ENCODE results near the gene KIF2C. TPM values are rescaled to one million over a fixed set of nuclear protein-coding genes. Genes with fewer than 3 reads are reported as not detected.

The KIF2C gene
- total and polyA plus RNA-seq, 9 of the 15 experiments (the other 6 are each of a cell fraction or from before 2014, with no cell fraction given): 84.9 to 226 (median 169) TPM

GRCh38 chr1:44799770-44800584 lies 60.3 kb downstream of the KIF2C start, which contains the start of gene PLK3 (continued):
- peak; percentile 47; the same call in 1 of the 2 replicates for TF ChIP-seq BHLHE40 (IDR thresholded peaks at IDR 0.05; ENCODE audit: low read length)
- TF ChIP-seq ZNF3 (CRISPR knock-in tag; IDR thresholded peaks at IDR 0.05): no peak
- TF ChIP-seq ZNF785 (CRISPR knock-in tag; IDR thresholded peaks at IDR 0.05): no peak
- TF ChIP-seq RFX1 (IDR thresholded peaks at IDR 0.05): peak; percentile 73
- TF ChIP-seq U2AF2 (optimal IDR thresholded peaks at IDR 0.05; ENCODE audit: low read depth, low read length): no peak
- TF ChIP-seq CBX5 (IDR thresholded peaks at IDR 0.05; ENCODE audit: borderline replicate concordance, low read depth): no peak; the same call in 1 of the 2 replicates
- peak; percentile 97 for TF ChIP-seq CTBP1 (IDR thresholded peaks at IDR 0.05; ENCODE audit: borderline replicate concordance)
- peak; percentile 48 for TF ChIP-seq NFIC (IDR thresholded peaks at IDR 0.05)
- no peak for TF ChIP-seq POLR3A (IDR thresholded peaks at IDR 0.05; ENCODE audit: borderline replicate concordance, extremely low read depth, insufficient read depth, insufficient read length)
- TF ChIP-seq BRCA1 (IDR thresholded peaks at IDR 0.05): no peak
- no peak for TF ChIP-seq BRCA1 (CRISPR knock-in tag; IDR thresholded peaks at IDR 0.05)
- TF ChIP-seq PRPF4 (IDR thresholded peaks at IDR 0.05; ENCODE audit: insufficient read depth, low read depth, low read length, poor library complexity, severe bottlenecking): peak; percentile 58
- TF ChIP-seq ZKSCAN3 (CRISPR knock-in tag; IDR thresholded peaks at IDR 0.05): no peak
- TF ChIP-seq ZNF12 (CRISPR knock-in tag; IDR thresholded peaks at IDR 0.05): no peak
- peak; percentile 96 for TF ChIP-seq MAX (CRISPR knock-in tag; IDR thresholded peaks at IDR 0.05)
- TF ChIP-seq ARNT (IDR thresholded peaks at IDR 0.05): peak in 1 of 2 experiments; percentile 24; a peak in 1 of 4 replicates
- TF ChIP-seq DPF2 (IDR thresholded peaks at IDR 0.05): peak; percentile 79
- TF ChIP-seq REST (IDR thresholded peaks at IDR 0.05; ENCODE audit: borderline replicate concordance): peak; percentile 78
- peak; percentile 60 for TF ChIP-seq REST (CRISPR knock-in tag; IDR thresholded peaks at IDR 0.05; ENCODE audit: low read depth)
- TF ChIP-seq ZNF41 (CRISPR knock-in tag; conservative IDR thresholded peaks at IDR 0.05): 0 out of 2 replicates have a peak, but pooled peaks have one; percentile 46
- no peak for TF ChIP-seq SRSF1 (IDR thresholded peaks at IDR 0.05; ENCODE audit: low read depth, low read length)
- TF ChIP-seq MBD2 (IDR thresholded peaks at IDR 0.05; ENCODE audit: borderline replicate concordance, low read depth): no peak; the same call in 1 of the 2 replicates
- TF ChIP-seq CBX1 (IDR thresholded peaks at IDR 0.05; ENCODE audit: low read depth): no peak; the same call in none of the 2 replicates
- no peak; the same call in 1 of the 2 replicates for TF ChIP-seq CBFA2T2 (conservative IDR thresholded peaks at IDR 0.05)

Data from K562 (cell line).